H1 (cell line): ENCODE measurements around the gene RSPH6A. TPM values are rescaled to one million over a fixed set of nuclear protein-coding genes. Genes with fewer than 3 reads are reported as not detected.

Experiments
- KDM5A ChIP-seq: fragments of 200-600 bp; IDR thresholded peaks from 2 replicates; pipeline ENCODE4 v1.7.1; 2012; ENCODE audit warnings: mild to moderate bottlenecking, low read length, inconsistent platforms, mixed read lengths
- SIX5 ChIP-seq: IDR thresholded peaks from 2 replicates; pipeline ENCODE4 v1.6.1; 2011; ENCODE audit warnings: mild to moderate bottlenecking, low read depth, low read length
- SP2 ChIP-seq: IDR thresholded peaks from 2 replicates; pipeline ENCODE4 v1.6.1; 2012; ENCODE audit warnings: mild to moderate bottlenecking, low read length, inconsistent platforms
- TAF7 ChIP-seq: optimal IDR thresholded peaks from 2 replicates; pipeline ENCODE3; 2011; ENCODE audit warnings: low read depth, mild to moderate bottlenecking, inconsistent platforms, low read length, moderate library complexity, borderline replicate concordance
- polyA plus RNA-seq, 7 experiments: library from polyadenylated mRNA; depleted of rRNA in 3 of 7; stranded (reverse) in 5 of 7; unstranded in 2 of 7; fragments of >200 nt in 5 of 7; fragments of 200-250 nt in 2 of 7; gene quantifications; 1 replicate in 5 of 7; 2 replicates in 1 of 7; 4 replicates in 1 of 7; pipeline versions ENCODE4 v1.2.1 to v1.2.3, GENCODE V29; 2011 to 2013; ENCODE audit warnings: missing spikeins in 2 of 7, mixed read lengths in 2 of 7
- total RNA-seq: library from RNA; stranded (reverse); fragmentation: NEBNext Ultra II Directional; extraction: Animal tissue kit (Norgen Biotek cat#: 25700); gene quantifications from 2 replicates; pipeline ENCODE4 v1.2.1, GENCODE V29; 2021

The RSPH6A gene
- total and polyA plus RNA-seq, 2 of the 8 experiments (the other 6 are each of a cell fraction or from before 2014, with no cell fraction given), result 0.05 to 0.19 TPM

DNA sequence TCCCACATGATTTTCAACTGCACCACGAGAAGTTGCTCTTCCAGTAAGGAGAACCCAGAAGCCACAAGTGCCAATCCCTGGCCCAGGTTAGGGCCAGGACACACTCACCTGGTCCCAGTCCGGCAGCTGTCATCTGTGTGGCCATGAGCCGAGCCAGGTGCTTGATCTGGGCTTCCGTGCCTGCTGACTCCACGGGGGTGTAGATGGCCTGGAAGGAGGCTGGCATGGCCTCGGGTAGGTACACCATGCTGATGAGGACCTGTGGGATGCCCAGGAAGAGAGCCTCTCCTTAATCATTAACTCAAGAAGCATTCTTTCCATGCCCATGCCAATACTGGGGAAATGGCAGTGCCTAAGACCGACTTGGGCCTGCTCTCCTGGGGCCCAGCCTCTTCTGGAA is 19.9 kb upstream of the RSPH6A start (continued):
- TF ChIP-seq TAF7 (no peak), SP2 (no peak), SIX5 (no peak), KDM5A (no peak)
